H1 (cell line): ENCODE measurements around the gene NRSN2. TPM values are rescaled to one million over a fixed set of nuclear protein-coding genes. Genes with fewer than 3 reads are reported as not detected.

Source experiments
- CTCF ChIA-PET: fragments of 300-600 bp; sonication (Branson Sonifier 250); formaldehyde crosslinking; loops from one replicate; lab custom pipeline; 2021; ENCODE audit not compliant: partially characterized antibody; lab: Charles Lee
- POLR2A ChIA-PET: fragments of 300-600 bp; sonication (Branson Sonifier 250); formaldehyde crosslinking; loops from one replicate; lab custom pipeline; 2021; ENCODE audit warnings: inconsistent platforms; ENCODE audit not compliant: partially characterized antibody; lab: Charles Lee
- DNase-seq, 2 experiments: peaks; one replicate each; pipeline versions ENCODE4 v3.0.0 to v3.0.0-alpha.2; 2010 to 2022; ENCODE audit warnings: low spot score in 2 of 2, low read depth in 1 of 2, mixed read lengths in 1 of 2
- FAIRE-seq: peaks from 2 replicates; lab custom pipeline; 2011; peaks lifted over from hg19 to GRCh38; lab: Jason Lieb, UNC
- H2AFZ ChIP-seq: 2 replicates; pipeline ENCODE4 v1.8.1; 2012; ENCODE audit warnings: low read length, inconsistent platforms
- H2AK5ac ChIP-seq: 2 replicates; pipeline ENCODE4 v1.6.1; 2013; ENCODE audit warnings: low read depth, low read length
- H2BK120ac ChIP-seq: replicated peaks from 2 replicates; pipeline ENCODE3; 2013; ENCODE audit warnings: low read depth, low read length, inconsistent platforms
- H2BK12ac ChIP-seq: 2 replicates; pipeline ENCODE4 v1.6.1; 2013; ENCODE audit warnings: low read depth, low read length
- H2BK15ac ChIP-seq: 2 replicates; pipeline ENCODE4 v1.6.1; 2013; ENCODE audit warnings: low read length
- H2BK20ac ChIP-seq: 2 replicates; pipeline ENCODE4 v1.6.1; 2013; ENCODE audit warnings: low read length
- H2BK5ac ChIP-seq: 2 replicates; pipeline ENCODE4 v1.6.1; 2013; ENCODE audit warnings: low read depth, low read length
- H3K14ac ChIP-seq: 2 replicates; pipeline ENCODE4 v1.6.1; 2013; ENCODE audit warnings: inconsistent platforms; ENCODE audit not compliant: insufficient read length
- H3K18ac ChIP-seq: 2 replicates; pipeline ENCODE4 v1.6.1; 2013; ENCODE audit warnings: low read length; ENCODE audit errors: extremely low read depth
- H3K23ac ChIP-seq: 2 replicates; pipeline ENCODE4 v1.6.1; 2013; ENCODE audit warnings: inconsistent platforms; ENCODE audit not compliant: insufficient read length
- H3K23me2 ChIP-seq: 2 replicates; pipeline ENCODE4 v1.6.1; 2013; ENCODE audit warnings: low read depth, low read length
- H3K27ac ChIP-seq: 2 replicates; pipeline ENCODE4 v1.6.1; 2011; ENCODE audit warnings: low read depth, low read length, inconsistent platforms
- H3K27me3 ChIP-seq, 4 experiments: replicated peaks in 1 of 4; 1 replicate in 1 of 4; 2 replicates in 3 of 4; pipeline versions ENCODE4 v1.6.1 to v1.8.1; 2011 to 2013; ENCODE audit warnings: low read length in 3 of 4, mild to moderate bottlenecking in 3 of 4, inconsistent platforms in 2 of 4, mixed read lengths in 2 of 4, moderate library complexity in 1 of 4; ENCODE audit not compliant: control insufficient read depth in 3 of 4, insufficient read depth in 3 of 4; ENCODE audit errors: extremely low read depth in 1 of 4
- H3K36me3 ChIP-seq, 4 experiments: 2 replicates each; pipeline versions ENCODE4 v1.6.1 to v1.8.1; 2011 to 2013; ENCODE audit warnings: mild to moderate bottlenecking in 4 of 4, low read length in 3 of 4, moderate library complexity in 2 of 4, control low read depth in 1 of 4, inconsistent platforms in 1 of 4; ENCODE audit not compliant: insufficient read depth in 4 of 4, control insufficient read depth in 2 of 4
- H3K4ac ChIP-seq: replicated peaks from 2 replicates; pipeline ENCODE3; 2013; ENCODE audit warnings: low read length, low read depth, mixed read lengths, inconsistent platforms; ENCODE audit not compliant: insufficient read length
- H3K4me1 ChIP-seq, 4 experiments: replicated peaks in 1 of 4; 1 replicate in 1 of 4; 2 replicates in 3 of 4; pipeline versions ENCODE4 v1.6.1 to v1.8.1; 2011 to 2013; ENCODE audit warnings: low read length in 3 of 4, inconsistent platforms in 2 of 4, mixed read lengths in 1 of 4; ENCODE audit not compliant: insufficient read depth in 4 of 4, control insufficient read depth in 3 of 4
- H3K4me2 ChIP-seq, 2 experiments: 2 replicates each; pipeline versions ENCODE4 v1.6.1 to v1.8.1; 2011 to 2013; ENCODE audit warnings: low read depth in 2 of 2, low read length in 2 of 2, control low read depth in 1 of 2, inconsistent platforms in 1 of 2, mild to moderate bottlenecking in 1 of 2; ENCODE audit not compliant: insufficient read depth in 1 of 2
- H3K4me3 ChIP-seq, 4 experiments: fragments of 200-600, 300-600 bp in 1 of 4; sonication (generic), shearing (Covaris generic), sonication (Bioruptor Twin) in 1 of 4; 2 replicates each; pipeline versions ENCODE4 v1.5.1 to v1.8.1; 2011 to 2016; ENCODE audit warnings: low read length in 4 of 4, low read depth in 3 of 4, control low read depth in 2 of 4, inconsistent platforms in 2 of 4, mild to moderate bottlenecking in 2 of 4, mixed read lengths in 1 of 4, moderate library complexity in 1 of 4; ENCODE audit not compliant: insufficient read depth in 2 of 4; ENCODE audit errors: extremely low read depth in 1 of 4
- H3K56ac ChIP-seq: replicated peaks from 2 replicates; pipeline ENCODE3; 2013; ENCODE audit warnings: low read depth, mild to moderate bottlenecking, mixed read lengths, low read length, inconsistent platforms; ENCODE audit not compliant: insufficient read length
- H3K79me1 ChIP-seq: 2 replicates; pipeline ENCODE4 v1.6.1; 2013; ENCODE audit warnings: low read depth, low read length, control low read depth
- H3K79me2 ChIP-seq, 2 experiments: 2 replicates each; pipeline versions ENCODE4 v1.6.1 to v1.8.1; 2012 to 2013; ENCODE audit warnings: low read length in 2 of 2, mild to moderate bottlenecking in 2 of 2, inconsistent platforms in 1 of 2; ENCODE audit not compliant: insufficient read depth in 2 of 2, control insufficient read depth in 1 of 2
- H3K9ac ChIP-seq, 4 experiments: replicated peaks in 1 of 4; 1 replicate in 1 of 4; 2 replicates in 3 of 4; pipeline versions ENCODE4 v1.6.1 to v1.8.1; 2011 to 2013; ENCODE audit warnings: low read depth in 3 of 4, low read length in 3 of 4, control low read depth in 2 of 4, mild to moderate bottlenecking in 2 of 4, moderate library complexity in 2 of 4, inconsistent platforms in 1 of 4; ENCODE audit errors: extremely low read depth in 1 of 4
- H3K9me3 ChIP-seq, 2 experiments: 2 replicates each; pipeline versions ENCODE4 v1.6.1 to v1.8.1; 2012 to 2013; ENCODE audit warnings: mild to moderate bottlenecking in 2 of 2, moderate library complexity in 2 of 2, control low read depth in 1 of 2, inconsistent platforms in 1 of 2, low read depth in 1 of 2, low read length in 1 of 2, mixed read lengths in 1 of 2; ENCODE audit not compliant: insufficient read depth in 2 of 2
- H4K20me1 ChIP-seq, 2 experiments: replicated peaks in 1 of 2; 2 replicates each; pipeline versions ENCODE3 to v1.8.1; 2011 to 2013; ENCODE audit warnings: inconsistent platforms in 2 of 2, low read length in 2 of 2, mild to moderate bottlenecking in 1 of 2; ENCODE audit not compliant: insufficient read depth in 2 of 2, control insufficient read depth in 1 of 2
- H4K5ac ChIP-seq: 2 replicates; pipeline ENCODE4 v1.6.1; 2013; ENCODE audit warnings: low read length, low read depth, mixed read lengths, inconsistent platforms; ENCODE audit not compliant: insufficient read length
- H4K8ac ChIP-seq: 2 replicates; pipeline ENCODE4 v1.8.0; 2013; ENCODE audit warnings: mild to moderate bottlenecking, moderate library complexity, low read length, inconsistent platforms; ENCODE audit not compliant: insufficient read depth; ENCODE audit errors: extremely low read depth
- H4K91ac ChIP-seq: replicated peaks from 2 replicates; pipeline ENCODE3; 2013; ENCODE audit warnings: low read length, mixed read lengths, inconsistent platforms; ENCODE audit not compliant: insufficient read length
- CHD7 ChIP-seq: fragments of 300-600 bp; sonication (generic); IDR thresholded peaks from 2 replicates; pipeline ENCODE4 v1.7.1; 2012; ENCODE audit warnings: low read length, moderate library complexity, mild to moderate bottlenecking, inconsistent platforms; ENCODE audit not compliant: insufficient replicate concordance
- polyA plus RNA-seq, 7 experiments: library from polyadenylated mRNA; depleted of rRNA in 3 of 7; stranded (reverse) in 5 of 7; unstranded in 2 of 7; fragments of >200 nt in 5 of 7; fragments of 200-250 nt in 2 of 7; gene quantifications; 1 replicate in 5 of 7; 2 replicates in 1 of 7; 4 replicates in 1 of 7; pipeline versions ENCODE4 v1.2.1 to v1.2.3, GENCODE V29; 2011 to 2013; ENCODE audit warnings: missing spikeins in 2 of 7, mixed read lengths in 2 of 7
- total RNA-seq: library from RNA; stranded (reverse); fragmentation: NEBNext Ultra II Directional; extraction: Animal tissue kit (Norgen Biotek cat#: 25700); gene quantifications from 2 replicates; pipeline ENCODE4 v1.2.1, GENCODE V29; 2021

NRSN2 gene
- total and polyA plus RNA-seq, 2 of the 8 experiments (the other 6 are each of a cell fraction or from before 2014, with no cell fraction given) = 19.4 to 33.3 TPM

- CTCF ChIA-PET = interaction anchor here (2.4 kb wide), 1 partner anchor 18 kb away, joined by 7 read pairs; no protein-coding TSS in a partner anchor
- TF ChIP-seq CHD7 = no peak
These were observed 33.0 kb upstream of the NRSN2 start for GRCh38 chr20:313948-314347.

More at GRCh38 chr20:313948-314347, 33.0 kb upstream of the NRSN2 start:
- peaks cover 4% of the 10 kb centered on the region for H3K23me2 ChIP-seq
- no peak overlapping the region for H2BK12ac ChIP-seq
- H2BK5ac ChIP-seq = no peak overlapping the region
- H3K79me1 ChIP-seq = no peaks in the 10 kb centered on the region
- no peaks in the 10 kb centered on the region for H3K79me2 ChIP-seq
- H3K4me2 ChIP-seq = no peak overlapping the region
- no peak overlapping the region for H3K4me3 ChIP-seq
- no peak overlapping the region for H2AK5ac ChIP-seq
- no peak overlapping the region for H3K56ac ChIP-seq
- H3K9me3 ChIP-seq = no peaks in the 10 kb centered on the region
- H3K4me1 ChIP-seq = peaks cover 1 to 6% (median 2%) of the 10 kb centered on the region in 4 experiments; a peak in 6 of 7 replicates
- H3K14ac ChIP-seq = no peak overlapping the region
- H2BK120ac ChIP-seq = no peak overlapping the region
- no peak overlapping the region for H3K9ac ChIP-seq
- no peaks in the 10 kb centered on the region for H3K36me3 ChIP-seq
- POLR2A ChIA-PET = interaction anchor here (2.0 kb wide), 1 partner anchor 11 kb away, joined by 10 read pairs; the partner anchor contains the start of gene SOX12
- H3K23ac ChIP-seq = no peak overlapping the region
- H2BK20ac ChIP-seq = no peak overlapping the region
- no peak overlapping the region for H4K5ac ChIP-seq
- H4K8ac ChIP-seq = no peak overlapping the region
- no peaks in the 10 kb centered on the region for H3K27me3 ChIP-seq
- DNase-seq (no peak), FAIRE-seq (no peak)
- no peak overlapping the region for H2BK15ac ChIP-seq
- H2AFZ ChIP-seq = no peak overlapping the region
- H3K27ac ChIP-seq = no peak overlapping the region
- no peak overlapping the region for H3K4ac ChIP-seq
- no peaks in the 10 kb centered on the region for H4K20me1 ChIP-seq
- no peak overlapping the region for H4K91ac ChIP-seq
- no peak overlapping the region for H3K18ac ChIP-seq
